WTC11 (cell line): ENCODE results near the gene ZNF814.

Experiments used
- ATF3 ChIP-seq: sonication (generic); formaldehyde crosslinking; conservative IDR thresholded peaks from 2 replicates; pipeline ENCODE4 v1.8.1; 2022; ENCODE audit warnings: mild to moderate bottlenecking, missing genetic modification reagents
- CTCF ChIP-seq: fragments of 200-600 bp; IDR thresholded peaks from 2 replicates; pipeline ENCODE4 v1.8.0; 2022; ENCODE audit warnings: antibody characterized with exemption
- E2F1 ChIP-seq: sonication (generic); formaldehyde crosslinking; IDR thresholded peaks from 2 replicates; pipeline ENCODE4 v1.8.0; 2022; ENCODE audit warnings: mild to moderate bottlenecking, missing genetic modification reagents
- TEAD4 ChIP-seq: sonication (generic); formaldehyde crosslinking; IDR thresholded peaks from 2 replicates; pipeline ENCODE4 v1.8.0; 2022; ENCODE audit warnings: mild to moderate bottlenecking, missing genetic modification reagents

- TF ChIP-seq TEAD4 (CRISPR knock-in tag) (no peak), CTCF (no peak), E2F1 (no peak), ATF3 (CRISPR knock-in tag) (no peak)
These were observed 88.1 kb downstream of the ZNF814 start for GRCh38 chr19:57800696-57801095.
